LoVo (cell line): ENCODE measurements around the gene KLHDC8A.

Experiments
- DNase-seq: peaks from one replicate; pipeline ENCODE4 v3.0.0-alpha.2; 2016; ENCODE audit warnings: low spot score

KLHDC8A gene

GRCh38 chr1:205344066-205344928 lies 12.4 kb downstream of the KLHDC8A start:
- no peak for DNase-seq

- DNase-seq = no peak
Measured at GRCh38 chr1:205343431-205344065, 13.2 kb downstream of the KLHDC8A start.

- no peak for DNase-seq
Measured at GRCh38 chr1:205342986-205343385, 13.7 kb downstream of the KLHDC8A start.

DNA sequence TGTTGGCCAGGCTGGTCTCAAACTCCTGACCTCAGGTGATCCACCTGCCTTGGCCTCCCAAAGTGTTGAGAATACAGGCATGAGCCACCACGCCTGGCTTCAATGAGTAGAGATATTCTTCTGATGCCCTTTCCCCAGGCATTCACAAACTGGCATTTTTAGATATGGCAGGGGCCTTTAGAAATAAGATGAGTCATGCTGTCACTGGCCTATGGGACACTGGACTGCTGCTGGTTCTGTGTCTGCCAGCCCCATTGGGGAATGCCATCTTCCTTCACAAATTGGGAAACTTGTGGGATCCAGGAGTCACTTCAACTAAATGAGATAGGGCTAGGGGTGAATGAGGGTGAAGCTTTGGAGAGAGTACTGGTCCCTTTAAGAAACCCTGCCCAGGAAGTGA lies 16.0 kb downstream of the KLHDC8A start:
- no peak for DNase-seq

DNA sequence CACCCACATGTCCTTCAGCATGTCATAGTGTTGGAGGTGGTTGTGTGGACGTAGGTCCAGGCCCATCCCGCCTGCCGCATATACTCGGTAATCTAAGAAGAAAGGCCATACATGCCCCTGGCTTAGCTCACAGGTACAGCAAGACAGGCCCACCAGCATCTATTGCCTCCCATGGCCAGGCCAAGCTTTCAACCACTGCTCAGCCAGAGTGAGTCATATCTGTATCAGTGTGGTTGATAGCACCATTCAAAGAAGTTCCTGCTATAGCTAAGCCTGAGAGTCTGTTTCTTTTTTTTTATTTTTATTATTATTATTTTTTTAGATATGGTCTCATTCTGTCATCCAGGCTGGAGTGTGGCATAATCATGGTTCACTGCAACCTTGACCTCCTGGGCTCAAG lies 17.0 kb downstream of the KLHDC8A start:
- DNase-seq = no peak

GRCh38 chr1:205339197-205339702 lies 17.5 kb downstream of the KLHDC8A start:
- DNase-seq = no peak

- no peak for DNase-seq
Measured at GRCh38 chr1:205338011-205338410, 18.7 kb downstream of the KLHDC8A start.

DNA sequence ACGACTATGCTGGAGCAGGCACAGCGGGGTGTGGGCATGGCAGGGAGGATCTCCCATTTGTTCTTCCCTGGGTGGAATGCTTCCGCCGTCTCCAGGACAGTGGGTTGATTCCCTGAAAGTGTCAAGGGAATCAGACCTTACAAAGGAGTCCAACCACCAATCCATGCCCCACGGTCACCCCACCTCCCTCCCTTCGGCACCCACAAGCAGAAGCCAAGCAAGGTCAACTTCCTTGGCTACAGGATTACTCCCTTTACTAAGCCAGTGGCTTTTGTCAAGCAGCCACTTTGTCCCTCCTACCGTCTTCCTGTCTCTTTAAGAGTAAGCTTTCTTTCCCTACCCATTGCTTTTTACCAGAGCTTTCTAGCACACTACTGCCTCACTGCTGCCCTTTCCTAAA lies 19.2 kb downstream of the KLHDC8A start:
- no peak for DNase-seq

DNA sequence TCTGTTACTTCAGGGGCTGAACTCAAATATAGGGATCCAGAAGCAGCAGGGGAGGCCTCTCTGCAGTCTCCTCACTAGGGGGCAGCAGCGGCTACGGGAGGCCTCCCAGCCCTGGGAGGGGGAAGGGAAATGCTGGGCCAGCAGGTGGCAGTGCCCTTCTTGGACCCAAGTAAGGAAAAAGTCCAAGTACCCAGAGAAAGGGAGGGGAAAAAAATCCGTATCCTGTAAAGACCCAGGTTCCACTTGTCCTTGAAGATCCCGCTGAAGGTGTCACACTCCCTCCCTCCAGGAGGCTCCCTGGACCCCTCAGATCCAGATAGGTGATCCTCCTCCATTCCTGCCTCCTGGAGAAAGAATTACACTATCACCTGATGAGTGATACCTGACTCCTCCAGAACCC lies 21.0 kb downstream of the KLHDC8A start:
- peak; percentile 81 for DNase-seq

DNA sequence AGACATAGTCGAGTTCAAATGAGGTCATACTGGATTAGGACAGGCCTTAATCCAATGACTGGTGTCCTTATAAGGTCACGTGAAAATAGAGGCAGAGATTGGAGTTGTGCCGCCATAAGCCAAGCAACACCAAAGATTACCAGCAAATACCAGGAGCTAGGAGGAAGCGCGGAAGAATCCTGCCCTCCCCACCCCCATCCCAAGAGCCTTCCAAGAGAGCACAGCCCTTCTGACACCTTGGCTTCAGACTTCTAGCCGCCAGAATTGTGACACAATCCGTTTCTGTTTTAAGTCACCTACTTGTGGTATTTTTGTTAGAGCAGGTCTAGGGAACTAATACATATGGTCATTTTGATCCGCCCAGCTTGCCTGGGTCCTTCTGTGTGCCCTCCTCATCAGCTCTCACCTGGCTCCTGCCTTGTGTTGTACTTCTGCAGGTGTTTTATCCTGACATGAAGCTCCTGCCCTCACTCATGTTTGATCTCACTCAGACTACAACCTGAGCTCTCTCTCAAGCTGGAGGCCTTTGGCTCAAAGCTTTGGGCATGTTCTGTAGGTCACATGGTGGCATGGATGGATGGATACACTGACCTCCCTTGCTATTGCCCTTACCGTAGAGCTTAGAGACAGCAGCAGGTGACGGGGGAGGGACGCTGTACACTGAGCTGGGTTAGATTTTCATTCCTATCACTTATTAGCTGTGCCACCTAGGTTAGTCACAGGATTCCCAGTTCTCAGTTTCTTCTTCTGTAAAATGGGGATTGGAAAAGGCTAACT lies 24.5 kb downstream of the KLHDC8A start:
- DNase-seq = no peak

DNA sequence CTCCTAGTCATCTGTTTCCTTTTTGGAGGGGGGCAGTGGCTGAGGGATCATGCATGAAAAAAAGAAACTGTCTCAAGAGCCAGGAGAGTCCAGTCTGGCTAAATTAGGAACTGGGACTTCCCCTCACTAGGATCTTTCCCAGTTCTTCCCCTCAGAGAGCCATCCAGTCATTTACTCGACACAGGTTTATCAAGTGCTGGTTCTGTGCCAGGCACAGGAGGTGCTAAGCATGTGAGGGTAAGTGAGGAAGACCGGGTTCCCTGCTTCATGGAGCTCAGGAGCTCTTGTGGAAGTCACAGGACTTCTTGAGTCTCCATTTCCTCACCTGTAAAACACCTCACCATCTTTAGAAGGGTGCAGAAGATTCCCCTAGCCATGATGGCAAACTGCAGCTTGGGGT lies 26.6 kb downstream of the KLHDC8A start:
- DNase-seq = no peak

DNA sequence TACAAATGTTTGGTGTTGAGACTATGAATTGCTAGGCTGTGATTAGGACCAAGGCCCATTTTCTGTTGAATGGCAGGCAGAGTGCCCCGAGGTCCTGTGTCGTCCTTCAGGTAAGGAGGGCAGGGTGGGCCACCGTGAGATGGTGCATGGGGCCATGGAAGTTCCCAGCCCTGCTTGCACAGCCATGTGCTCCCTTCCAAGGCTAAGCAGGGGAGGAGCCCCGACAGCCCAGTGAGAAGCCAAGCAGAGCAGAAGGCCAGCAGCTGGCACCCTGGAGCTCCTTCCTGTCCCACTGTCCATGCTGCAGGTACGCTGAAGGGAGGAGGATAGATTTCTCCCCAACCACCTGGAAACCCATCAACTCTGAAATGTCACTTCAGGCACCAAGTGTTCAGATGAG lies 27.0 kb downstream of the KLHDC8A start:
- DNase-seq = no peak

DNA sequence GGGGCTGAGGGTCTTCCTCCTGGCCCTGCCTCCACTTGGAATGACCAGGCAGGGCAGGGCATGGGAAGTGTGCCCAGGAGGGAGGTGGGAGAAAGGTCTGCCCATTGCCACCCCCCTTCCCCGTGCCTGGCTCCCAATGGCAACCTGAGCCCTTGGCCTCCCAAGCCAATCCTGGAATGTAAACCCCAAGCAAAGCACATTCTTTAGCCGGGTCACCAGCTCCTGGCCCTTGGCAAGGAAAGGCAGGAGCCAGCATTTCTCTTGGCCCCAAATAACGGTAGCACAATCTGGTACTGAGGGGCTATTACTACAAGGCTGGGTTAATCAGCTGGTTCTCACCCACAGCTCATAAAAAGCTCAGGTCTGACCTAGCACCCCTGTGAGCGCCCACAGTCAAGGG lies 28.2 kb downstream of the KLHDC8A start:
- no peak for DNase-seq

GRCh38 chr1:205326812-205327466 lies 29.8 kb downstream of the KLHDC8A start:
- no peak for DNase-seq

- DNase-seq = peak; percentile 69
Measured at GRCh38 chr1:205325334-205325884, 31.3 kb downstream of the KLHDC8A start.

DNA sequence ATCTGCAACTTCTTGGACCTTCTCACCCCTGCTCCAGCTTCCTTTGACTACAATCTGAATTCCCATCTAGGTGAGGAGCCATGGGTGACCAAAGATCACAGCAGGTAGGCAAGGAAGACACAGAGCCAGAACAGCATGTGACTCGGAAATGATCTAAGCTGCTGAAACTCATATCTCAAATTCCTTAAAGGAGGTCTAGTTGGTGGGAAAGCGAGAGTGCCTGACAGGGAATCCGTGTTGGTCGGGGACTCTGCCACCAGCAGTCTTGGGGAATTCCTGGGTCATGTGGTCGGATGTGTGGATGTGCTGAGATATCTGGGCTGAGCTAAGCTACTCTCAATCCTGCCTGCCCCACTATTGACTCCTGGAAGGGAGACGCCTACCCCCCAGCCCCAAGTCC lies 31.9 kb downstream of the KLHDC8A start:
- DNase-seq = no peak

- no peak for DNase-seq
Measured at GRCh38 chr1:205323794-205324193, 32.9 kb downstream of the KLHDC8A start.

- DNase-seq = no peak
Measured at GRCh38 chr1:205321959-205322283, 34.8 kb downstream of the KLHDC8A start.

GRCh38 chr1:205321162-205321958 lies 35.4 kb downstream of the KLHDC8A start, which contains the start of gene NUAK2:
Gene NUAK2 (minus strand): TSS chr1:205321745. CDS start chr1:205321628, 117 bp downstream.
- peak; percentile 91 for DNase-seq

DNA sequence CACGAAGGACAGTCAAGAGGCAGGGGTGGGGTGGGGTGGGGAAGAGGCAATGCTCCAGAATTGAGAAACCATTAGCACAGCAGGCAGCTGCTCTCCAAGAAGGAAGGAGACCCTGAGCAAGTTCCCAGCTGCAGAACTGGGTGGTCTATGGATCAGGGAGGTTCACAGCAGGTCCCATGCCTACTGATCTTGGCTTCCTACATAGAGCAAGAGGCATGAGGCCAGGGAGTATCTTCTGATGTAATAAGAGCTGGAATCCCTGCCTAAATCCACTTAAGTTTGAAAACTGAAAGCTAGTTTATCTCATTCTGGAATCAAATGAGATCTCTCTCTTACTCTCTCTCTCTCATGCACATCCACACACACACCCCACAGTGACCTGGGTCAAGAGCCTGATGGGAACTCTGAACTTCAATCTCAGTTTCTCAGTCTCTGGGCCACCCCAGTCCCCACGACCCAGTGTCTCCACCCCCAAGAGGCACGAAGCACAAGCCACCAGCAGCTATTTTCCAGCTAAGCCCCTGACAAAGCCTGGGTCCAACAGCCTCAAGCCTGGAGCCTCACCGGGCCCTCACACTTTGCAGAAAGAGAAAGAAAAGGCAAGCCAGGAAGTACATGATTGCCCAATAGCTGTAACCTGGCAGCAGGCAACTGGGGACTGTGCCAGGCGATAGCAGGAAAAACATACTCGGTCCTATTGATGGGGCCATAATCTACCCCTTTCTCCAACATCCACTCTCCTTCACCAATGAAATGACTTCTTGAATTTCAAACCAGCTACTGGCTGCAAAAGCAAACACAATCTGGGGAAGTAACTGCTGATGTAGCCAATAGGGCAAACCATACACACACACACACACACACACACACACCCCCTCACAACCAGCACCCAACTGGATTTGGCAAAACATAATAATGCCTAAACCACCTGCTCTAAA lies 37.4 kb downstream of the KLHDC8A start:
- DNase-seq = peak; percentile 71
